K562 (cell line): ENCODE results near the gene RPL7L1. TPM values are rescaled to one million over a fixed set of nuclear protein-coding genes. Genes with fewer than 3 reads are reported as not detected.

ENCODE experiments used
- BDP1 ChIP-seq: IDR thresholded peaks from 3 replicates; pipeline ENCODE4 v1.6.1; 2011; ENCODE audit not compliant: insufficient read length, insufficient read depth
- BRD9 ChIP-seq: fragments of 450-650 bp; IDR thresholded peaks from 2 replicates; pipeline ENCODE4 v1.6.1; 2018; ENCODE audit warnings: low read depth; ENCODE audit not compliant: partially characterized antibody
- CHCHD3 ChIP-seq: fragments of 250-450 bp; sonication (Bioruptor Pico); IDR thresholded peaks from 2 replicates; pipeline ENCODE4 v2.1.2; 2022; ENCODE audit warnings: mild to moderate bottlenecking
- ELF4 ChIP-seq: fragments of 450-650 bp; formaldehyde crosslinking; IDR thresholded peaks from 2 replicates; pipeline ENCODE4 v1.4.0; 2022; ENCODE audit warnings: missing genetic modification characterization
- GABPB2 ChIP-seq: fragments of 250-450 bp; sonication (Bioruptor Pico); conservative IDR thresholded peaks from 2 replicates; pipeline ENCODE4 v1.5.1; 2021; ENCODE audit warnings: mild to moderate bottlenecking
- HMG20B ChIP-seq: fragments of 250-450 bp; sonication (Bioruptor Pico); IDR thresholded peaks from 2 replicates; pipeline ENCODE4 v1.5.0; 2021; ENCODE audit warnings: mild to moderate bottlenecking
- IFI16 ChIP-seq: fragments of 250-450 bp; sonication (Bioruptor Pico); IDR thresholded peaks from 2 replicates; pipeline ENCODE4 v2.1.2; 2022; ENCODE audit warnings: mild to moderate bottlenecking, inconsistent platforms
- PHF20 ChIP-seq: fragments of 450-650 bp; IDR thresholded peaks from 2 replicates; pipeline ENCODE4 v1.6.1; 2018; ENCODE audit not compliant: partially characterized antibody
- RAD21 ChIP-seq, 2 experiments: fragments of 250-450 bp in 1 of 2; fragments of 450-650 bp in 1 of 2; sonication (Bioruptor Pico) in 1 of 2; formaldehyde crosslinking in 1 of 2; IDR thresholded peaks in 1 of 2; conservative IDR thresholded peaks in 1 of 2; 2 replicates each; pipeline versions ENCODE4 v1.4.0 to v1.8.0; 2020 to 2022; ENCODE audit warnings: mild to moderate bottlenecking in 2 of 2, moderate library complexity in 1 of 2
- STAT5B ChIP-seq: fragments of 250-450 bp; sonication (Bioruptor Pico); IDR thresholded peaks from 2 replicates; pipeline ENCODE4 v1.8.0; 2021; ENCODE audit warnings: mild to moderate bottlenecking, inconsistent platforms
- TARDBP ChIP-seq: fragments of 450-650 bp; IDR thresholded peaks from 2 replicates; pipeline ENCODE4 v1.6.1; 2016
- YY1 ChIP-seq, 3 experiments: IDR thresholded peaks; 2 replicates each; pipeline ENCODE4 v1.6.1; 2011; ENCODE audit warnings: low read length in 2 of 3, mild to moderate bottlenecking in 2 of 3, moderate library complexity in 2 of 3, borderline replicate concordance in 1 of 3, control low read depth in 1 of 3, low read depth in 1 of 3; ENCODE audit not compliant: insufficient read depth in 3 of 3, insufficient replicate concordance in 2 of 3, control insufficient read depth in 1 of 3, insufficient read length in 1 of 3; ENCODE audit errors: extremely low read depth in 1 of 3
- ZBTB33 ChIP-seq: sonication (generic); formaldehyde crosslinking; IDR thresholded peaks from 2 replicates; pipeline ENCODE4 v1.8.1; 2023; ENCODE audit warnings: mild to moderate bottlenecking, missing genetic modification reagents
- ZC3H11A ChIP-seq: IDR thresholded peaks from 2 replicates; pipeline ENCODE4 v1.6.1; 2012; ENCODE audit warnings: low read depth, low read length, improper control_type of control experiment
- ZNF146 ChIP-seq: IDR thresholded peaks from one replicate; pipeline ENCODE4 v1.6.1; 2018; ENCODE audit warnings: missing compliant biosample characterization; ENCODE audit not compliant: unreplicated experiment
- ZNF212 ChIP-seq: fragments of 450-650 bp; formaldehyde crosslinking; IDR thresholded peaks from 2 replicates; pipeline ENCODE4 v1.4.0; 2020; ENCODE audit warnings: mild to moderate bottlenecking
- ZNF699 ChIP-seq: fragments of 250-450 bp; sonication (Bioruptor Pico); IDR thresholded peaks from 2 replicates; pipeline ENCODE4 v1.8.0; 2021; ENCODE audit warnings: mild to moderate bottlenecking, moderate library complexity; ENCODE audit not compliant: insufficient replicate concordance
- polyA plus RNA-seq, 8 experiments: library from polyadenylated mRNA; depleted of rRNA in 4 of 8; stranded (reverse) in 5 of 8; unstranded in 3 of 8; fragments of >200 nt; fragmentation: Nextera tagmentation in 2 of 8; fragmentation: Illumina TruSeq in 1 of 8; extraction: Ambion mirVana in 2 of 8; extraction: Trizol in 1 of 8; gene quantifications; 2 replicates each; pipeline versions ENCODE4 v1.2.1 to v1.2.3, GENCODE V29; 2011 to 2014; ENCODE audit warnings: inconsistent platforms in 1 of 8, missing spikeins in 1 of 8
- total RNA-seq, 7 experiments: library from RNA; depleted of rRNA in 6 of 7; stranded (reverse); fragments of >200 nt in 6 of 7; fragmentation: Illumina TruSeq in 2 of 7; extraction: Trizol in 2 of 7; gene quantifications; 2 replicates each; pipeline versions ENCODE4 v1.2.1 to v1.2.3, GENCODE V29; 2011 to 2021; ENCODE audit warnings: low replicate concordance in 1 of 7
- TF ChIP-seq, protein P1 (sequence below): fragments of 450-650 bp; IDR thresholded peaks from 2 replicates; pipeline ENCODE4 v1.6.1; 2018; ENCODE audit not compliant: partially characterized antibody
- TF ChIP-seq, protein P2 (sequence below): fragments of 450-650 bp; formaldehyde crosslinking; IDR thresholded peaks from 2 replicates; pipeline ENCODE4 v1.4.0; 2020; ENCODE audit warnings: mild to moderate bottlenecking, mixed read lengths

RPL7L1 gene
- total and polyA plus RNA-seq, 9 of the 15 experiments (the other 6 are each of a cell fraction or from before 2014, with no cell fraction given): 129 to 259 (median 164) TPM

- TF ChIP-seq ZNF699 (CRISPR knock-in tag) (no peak), CHCHD3 (0 out of 2 replicates have a peak, but pooled peaks have one; percentile 70), STAT5B (CRISPR knock-in tag) (no peak), ZC3H11A (0 out of 2 replicates have a peak, but pooled peaks have one; percentile 65), BDP1 (no peak), IFI16 (CRISPR knock-in tag) (0 out of 2 replicates have a peak, but pooled peaks have one; percentile 55), HMG20B (CRISPR knock-in tag) (no peak), ELF4 (CRISPR knock-in tag) (peak; percentile 22; the same call in 1 of the 2 replicates), PHF20 (peak; percentile 97), BRD9 (peak; percentile 100), YY1 (IDR thresholded peaks at IDR 0.05; ENCODE audit: borderline replicate concordance in 1 of 3, control insufficient read depth in 1 of 3, extremely low read depth in 1 of 3, insufficient read depth in 3 of 3, insufficient read length in 1 of 3, insufficient replicate concordance in 2 of 3, low read depth in 1 of 3, low read length in 2 of 3) (peak; percentile 79 to 90 (median 83)), ZNF212 (no peak; the same call in 1 of the 2 replicates), ZBTB33 (CRISPR knock-in tag) (0 out of 2 replicates have a peak, but pooled peaks have one; percentile 13), TARDBP (peak; percentile 86), ZNF146 (CRISPR knock-in tag) (no peak), GABPB2 (no peak), RAD21 (CRISPR knock-in tag; conservative IDR thresholded peaks at IDR 0.05 in 1 of 2, IDR thresholded peaks at IDR 0.05 in 1 of 2) (0 out of 4 replicates have a peak, but pooled peaks of 1 of the 2 experiments have one; percentile 4)
- TF ChIP-seq, protein P1, sequence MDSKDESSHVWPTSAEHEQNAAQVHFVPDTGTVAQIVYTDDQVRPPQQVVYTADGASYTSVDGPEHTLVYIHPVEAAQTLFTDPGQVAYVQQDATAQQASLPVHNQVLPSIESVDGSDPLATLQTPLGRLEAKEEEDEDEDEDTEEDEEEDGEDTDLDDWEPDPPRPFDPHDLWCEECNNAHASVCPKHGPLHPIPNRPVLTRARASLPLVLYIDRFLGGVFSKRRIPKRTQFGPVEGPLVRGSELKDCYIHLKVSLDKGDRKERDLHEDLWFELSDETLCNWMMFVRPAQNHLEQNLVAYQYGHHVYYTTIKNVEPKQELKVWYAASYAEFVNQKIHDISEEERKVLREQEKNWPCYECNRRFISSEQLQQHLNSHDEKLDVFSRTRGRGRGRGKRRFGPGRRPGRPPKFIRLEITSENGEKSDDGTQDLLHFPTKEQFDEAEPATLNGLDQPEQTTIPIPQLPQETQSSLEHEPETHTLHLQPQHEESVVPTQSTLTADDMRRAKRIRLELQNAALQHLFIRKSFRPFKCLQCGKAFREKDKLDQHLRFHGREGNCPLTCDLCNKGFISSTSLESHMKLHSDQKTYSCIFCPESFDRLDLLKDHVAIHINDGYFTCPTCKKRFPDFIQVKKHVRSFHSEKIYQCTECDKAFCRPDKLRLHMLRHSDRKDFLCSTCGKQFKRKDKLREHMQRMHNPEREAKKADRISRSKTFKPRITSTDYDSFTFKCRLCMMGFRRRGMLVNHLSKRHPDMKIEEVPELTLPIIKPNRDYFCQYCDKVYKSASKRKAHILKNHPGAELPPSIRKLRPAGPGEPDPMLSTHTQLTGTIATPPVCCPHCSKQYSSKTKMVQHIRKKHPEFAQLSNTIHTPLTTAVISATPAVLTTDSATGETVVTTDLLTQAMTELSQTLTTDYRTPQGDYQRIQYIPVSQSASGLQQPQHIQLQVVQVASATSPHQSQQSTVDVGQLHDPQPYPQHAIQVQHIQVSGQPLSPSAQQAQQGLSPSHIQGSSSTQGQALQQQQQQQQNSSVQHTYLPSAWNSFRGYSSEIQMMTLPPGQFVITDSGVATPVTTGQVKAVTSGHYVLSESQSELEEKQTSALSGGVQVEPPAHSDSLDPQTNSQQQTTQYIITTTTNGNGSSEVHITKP: peak; percentile 13
- TF ChIP-seq, protein P2, sequence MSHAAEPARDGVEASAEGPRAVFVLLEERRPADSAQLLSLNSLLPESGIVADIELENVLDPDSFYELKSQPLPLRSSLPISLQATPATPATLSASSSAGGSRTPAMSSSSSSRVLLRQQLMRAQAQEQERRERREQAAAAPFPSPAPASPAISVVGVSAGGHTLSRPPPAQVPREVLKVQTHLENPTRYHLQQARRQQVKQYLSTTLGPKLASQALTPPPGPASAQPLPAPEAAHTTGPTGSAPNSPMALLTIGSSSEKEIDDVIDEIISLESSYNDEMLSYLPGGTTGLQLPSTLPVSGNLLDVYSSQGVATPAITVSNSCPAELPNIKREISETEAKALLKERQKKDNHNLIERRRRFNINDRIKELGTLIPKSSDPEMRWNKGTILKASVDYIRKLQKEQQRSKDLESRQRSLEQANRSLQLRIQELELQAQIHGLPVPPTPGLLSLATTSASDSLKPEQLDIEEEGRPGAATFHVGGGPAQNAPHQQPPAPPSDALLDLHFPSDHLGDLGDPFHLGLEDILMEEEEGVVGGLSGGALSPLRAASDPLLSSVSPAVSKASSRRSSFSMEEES (CRISPR knock-in tag): no peak
Observed at GRCh38 chr6:42879372-42880239, at the start of gene RPL7L1 (continued).
